Measurements from ENCODE around the gene CTNNBL1. TPM values are rescaled to one million over a fixed set of nuclear protein-coding genes. Genes with fewer than 3 reads are reported as not detected.

The CTNNBL1 gene
- total RNA-seq, 1 experiment from 2014 or later: 71.2 TPM

DNA sequence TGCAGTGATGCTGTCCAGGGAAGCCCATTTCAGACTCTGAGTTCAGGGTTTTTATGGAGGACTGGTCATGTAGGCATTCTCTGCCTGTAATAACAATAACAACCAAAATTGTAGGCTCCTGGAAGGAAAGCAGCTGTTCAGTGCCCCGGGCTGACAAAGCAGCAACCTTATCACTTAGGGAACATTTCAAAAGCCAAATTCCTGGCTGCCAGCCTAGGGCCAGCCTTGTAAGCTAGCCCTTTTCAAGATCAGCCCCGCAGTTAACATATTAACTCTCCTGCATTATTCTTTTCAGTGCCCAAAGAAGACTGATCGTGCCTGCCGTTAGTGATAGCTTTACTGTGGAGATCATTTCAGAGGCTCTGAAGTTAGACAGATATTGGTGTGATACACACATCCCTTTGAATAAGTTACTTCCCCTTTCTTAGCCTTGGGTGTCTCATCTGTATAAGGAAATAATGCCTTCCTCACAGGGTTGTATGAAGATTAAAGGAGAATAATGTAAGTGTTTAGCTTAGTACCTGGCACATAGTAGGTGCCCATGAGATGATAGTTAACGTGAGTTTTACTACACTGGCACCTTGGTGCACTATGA is 44.1 kb downstream of the CTNNBL1 start:
- no peak for TF ChIP-seq TCF7L2 (IDR thresholded peaks at IDR 0.05; ENCODE audit: low read depth, low read length)
- no peak for TF ChIP-seq POLR2AphosphoS5 (IDR thresholded peaks at IDR 0.05; ENCODE audit: low read depth, low read length)
- TF ChIP-seq, protein P1, sequence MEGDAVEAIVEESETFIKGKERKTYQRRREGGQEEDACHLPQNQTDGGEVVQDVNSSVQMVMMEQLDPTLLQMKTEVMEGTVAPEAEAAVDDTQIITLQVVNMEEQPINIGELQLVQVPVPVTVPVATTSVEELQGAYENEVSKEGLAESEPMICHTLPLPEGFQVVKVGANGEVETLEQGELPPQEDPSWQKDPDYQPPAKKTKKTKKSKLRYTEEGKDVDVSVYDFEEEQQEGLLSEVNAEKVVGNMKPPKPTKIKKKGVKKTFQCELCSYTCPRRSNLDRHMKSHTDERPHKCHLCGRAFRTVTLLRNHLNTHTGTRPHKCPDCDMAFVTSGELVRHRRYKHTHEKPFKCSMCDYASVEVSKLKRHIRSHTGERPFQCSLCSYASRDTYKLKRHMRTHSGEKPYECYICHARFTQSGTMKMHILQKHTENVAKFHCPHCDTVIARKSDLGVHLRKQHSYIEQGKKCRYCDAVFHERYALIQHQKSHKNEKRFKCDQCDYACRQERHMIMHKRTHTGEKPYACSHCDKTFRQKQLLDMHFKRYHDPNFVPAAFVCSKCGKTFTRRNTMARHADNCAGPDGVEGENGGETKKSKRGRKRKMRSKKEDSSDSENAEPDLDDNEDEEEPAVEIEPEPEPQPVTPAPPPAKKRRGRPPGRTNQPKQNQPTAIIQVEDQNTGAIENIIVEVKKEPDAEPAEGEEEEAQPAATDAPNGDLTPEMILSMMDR (IDR thresholded peaks at IDR 0.05): no peak
- TF ChIP-seq SIN3A (IDR thresholded peaks at IDR 0.05; ENCODE audit: borderline replicate concordance, insufficient read depth, low read depth, low read length): no peak
- TF ChIP-seq, protein P2, sequence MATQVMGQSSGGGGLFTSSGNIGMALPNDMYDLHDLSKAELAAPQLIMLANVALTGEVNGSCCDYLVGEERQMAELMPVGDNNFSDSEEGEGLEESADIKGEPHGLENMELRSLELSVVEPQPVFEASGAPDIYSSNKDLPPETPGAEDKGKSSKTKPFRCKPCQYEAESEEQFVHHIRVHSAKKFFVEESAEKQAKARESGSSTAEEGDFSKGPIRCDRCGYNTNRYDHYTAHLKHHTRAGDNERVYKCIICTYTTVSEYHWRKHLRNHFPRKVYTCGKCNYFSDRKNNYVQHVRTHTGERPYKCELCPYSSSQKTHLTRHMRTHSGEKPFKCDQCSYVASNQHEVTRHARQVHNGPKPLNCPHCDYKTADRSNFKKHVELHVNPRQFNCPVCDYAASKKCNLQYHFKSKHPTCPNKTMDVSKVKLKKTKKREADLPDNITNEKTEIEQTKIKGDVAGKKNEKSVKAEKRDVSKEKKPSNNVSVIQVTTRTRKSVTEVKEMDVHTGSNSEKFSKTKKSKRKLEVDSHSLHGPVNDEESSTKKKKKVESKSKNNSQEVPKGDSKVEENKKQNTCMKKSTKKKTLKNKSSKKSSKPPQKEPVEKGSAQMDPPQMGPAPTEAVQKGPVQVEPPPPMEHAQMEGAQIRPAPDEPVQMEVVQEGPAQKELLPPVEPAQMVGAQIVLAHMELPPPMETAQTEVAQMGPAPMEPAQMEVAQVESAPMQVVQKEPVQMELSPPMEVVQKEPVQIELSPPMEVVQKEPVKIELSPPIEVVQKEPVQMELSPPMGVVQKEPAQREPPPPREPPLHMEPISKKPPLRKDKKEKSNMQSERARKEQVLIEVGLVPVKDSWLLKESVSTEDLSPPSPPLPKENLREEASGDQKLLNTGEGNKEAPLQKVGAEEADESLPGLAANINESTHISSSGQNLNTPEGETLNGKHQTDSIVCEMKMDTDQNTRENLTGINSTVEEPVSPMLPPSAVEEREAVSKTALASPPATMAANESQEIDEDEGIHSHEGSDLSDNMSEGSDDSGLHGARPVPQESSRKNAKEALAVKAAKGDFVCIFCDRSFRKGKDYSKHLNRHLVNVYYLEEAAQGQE (IDR thresholded peaks at IDR 0.05; ENCODE audit: insufficient read depth in 1 of 2, low read depth in 2 of 2, low read length in 1 of 2): no peak
- ATAC-seq (no peak), DNase-seq (ENCODE audit: low read depth, low spot score) (no peak)
- ChIA-PET CTCF (no interaction called here), POLR2A (no interaction called here)
- intact Hi-C loops (cut with micrococcal nuclease; ENCODE audit: unreplicated experiment): no loop called here
- Histone ChIP-seq H3K9me3 (ENCODE audit: control insufficient read depth, insufficient read depth, low read depth, low read length) (no peaks in the 10 kb centered on the region), H3K27ac (ENCODE audit: low read length) (no peak overlapping the region), H3K4me1 (ENCODE audit: control insufficient read depth, insufficient read depth, low read length) (no peaks in the 10 kb centered on the region), H3K4me3 (ENCODE audit: low read depth in 2 of 2, low read length in 2 of 2) (no peak overlapping the region), H3K27me3 (ENCODE audit: control insufficient read depth, insufficient read depth, low read length) (no peaks in the 10 kb centered on the region), H3K36me3 (ENCODE audit: control insufficient read depth, insufficient read depth, low read length) (no peaks in the 10 kb centered on the region)
- no TSS peak for BruUV-seq (replicated peaks)
- in situ Hi-C loops (cut with HindIII; ENCODE audit: low pct_unique_long_range_greater_than_20kb, low sequenced_read_pairs): no loop called here

DNA sequence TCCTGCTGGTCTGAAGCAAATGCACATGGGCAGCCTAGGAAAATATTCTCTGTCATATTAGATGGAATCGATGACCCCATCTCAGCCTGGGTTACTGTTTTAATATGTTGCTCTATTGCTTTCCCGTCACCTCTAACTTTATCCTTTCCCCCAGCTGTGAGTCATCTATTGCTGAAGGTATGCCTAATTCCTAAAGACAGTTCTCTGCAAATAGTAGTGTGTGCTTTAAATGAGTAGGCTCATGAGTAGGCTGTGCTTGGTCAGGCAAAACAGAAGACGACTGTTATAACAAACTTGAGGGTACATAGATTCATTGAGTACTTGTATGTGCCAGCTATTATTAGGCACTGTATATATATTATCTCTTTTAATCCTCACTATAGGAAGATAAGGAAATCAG is 47.2 kb downstream of the CTNNBL1 start:
- H3K27ac ChIP-seq (ENCODE audit: low read length): no peak overlapping the region
- CTCF ChIA-PET: no interaction called here
- BruUV-seq (replicated peaks): no TSS peak
- H3K27me3 ChIP-seq (ENCODE audit: control insufficient read depth, insufficient read depth, low read length): no peaks in the 10 kb centered on the region
- H3K4me1 ChIP-seq (ENCODE audit: control insufficient read depth, insufficient read depth, low read length): no peaks in the 10 kb centered on the region
- no peaks in the 10 kb centered on the region for H3K36me3 ChIP-seq (ENCODE audit: control insufficient read depth, insufficient read depth, low read length)
- TF ChIP-seq POLR2AphosphoS5 (IDR thresholded peaks at IDR 0.05; ENCODE audit: low read depth, low read length) (no peak), TCF7L2 (IDR thresholded peaks at IDR 0.05; ENCODE audit: low read depth, low read length) (no peak), SIN3A (IDR thresholded peaks at IDR 0.05; ENCODE audit: borderline replicate concordance, insufficient read depth, low read depth, low read length) (no peak)
- TF ChIP-seq, protein P1 (IDR thresholded peaks at IDR 0.05): no peak
- TF ChIP-seq, protein P2 (IDR thresholded peaks at IDR 0.05; ENCODE audit: insufficient read depth in 1 of 2, low read depth in 2 of 2, low read length in 1 of 2): no peak
- intact Hi-C loops (cut with micrococcal nuclease; ENCODE audit: unreplicated experiment): no loop called here
- no peak for ATAC-seq
- peak; percentile 8 for DNase-seq (ENCODE audit: low read depth, low spot score)
- H3K9me3 ChIP-seq (ENCODE audit: control insufficient read depth, insufficient read depth, low read depth, low read length): no peaks in the 10 kb centered on the region
- POLR2A ChIA-PET: no interaction called here
- in situ Hi-C loops (cut with HindIII; ENCODE audit: low pct_unique_long_range_greater_than_20kb, low sequenced_read_pairs): no loop called here
- no peak overlapping the region for H3K4me3 ChIP-seq (ENCODE audit: low read depth in 2 of 2, low read length in 2 of 2)

All from Panc1 (cell line).